Vein endothelial cell (primary cell): ENCODE results near the gene ANXA2R. TPM values are rescaled to one million over a fixed set of nuclear protein-coding genes. Genes with fewer than 3 reads are reported as not detected.

Source experiments
- total RNA-seq: library from RNA; depleted of rRNA; stranded (reverse); fragments of >200 nt; gene quantifications from 2 replicates; pipeline ENCODE4 v1.2.3, GENCODE V29; 2012

ANXA2R gene, protein sequence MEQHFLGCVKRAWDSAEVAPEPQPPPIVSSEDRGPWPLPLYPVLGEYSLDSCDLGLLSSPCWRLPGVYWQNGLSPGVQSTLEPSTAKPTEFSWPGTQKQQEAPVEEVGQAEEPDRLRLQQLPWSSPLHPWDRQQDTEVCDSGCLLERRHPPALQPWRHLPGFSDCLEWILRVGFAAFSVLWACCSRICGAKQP
- 5.4 and 6.2 TPM in 2 replicates for total RNA-seq

DNA sequence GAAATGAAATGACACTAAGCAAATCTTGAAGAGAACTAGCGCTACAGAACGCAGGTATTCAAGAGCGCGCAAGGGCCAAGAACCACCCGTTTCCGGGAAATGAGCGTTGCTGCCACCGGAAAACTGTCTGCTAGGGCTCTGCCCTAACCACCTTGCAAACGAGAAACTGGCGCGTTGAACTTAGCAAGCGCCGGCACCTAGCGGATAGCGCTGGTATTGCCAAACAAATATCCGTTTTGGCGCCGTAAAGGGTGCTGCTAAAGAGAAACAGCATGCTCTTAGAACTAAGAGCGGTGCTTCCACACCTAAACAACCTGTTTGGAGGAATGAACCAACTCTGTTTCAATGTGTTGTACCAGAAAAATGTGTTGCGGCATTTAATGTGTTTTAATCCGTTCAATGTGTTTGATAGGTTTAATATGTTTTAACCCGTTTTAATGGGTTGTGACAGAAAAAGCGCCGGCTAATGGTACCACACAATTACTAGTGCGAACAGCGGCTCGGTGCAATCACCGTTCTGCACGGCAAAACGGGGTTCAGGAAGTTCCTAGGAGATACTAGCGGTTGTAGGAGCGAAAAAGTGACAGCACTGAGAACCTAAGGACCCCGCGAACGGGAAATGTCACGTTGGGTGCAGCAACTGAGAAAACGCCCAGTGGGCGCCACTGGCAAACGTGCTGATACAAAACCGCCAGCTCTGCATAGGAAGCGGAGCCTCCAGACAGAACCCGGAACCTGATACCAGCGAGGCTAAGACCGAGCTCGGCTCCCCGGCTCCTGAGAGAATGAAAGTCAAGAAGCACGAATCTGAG lies at the start of gene ANXA2R:
Gene ANXA2R, minus strand, starts transcription at position 33 of the 812 bp plus-strand sequence. CDS start 273 bp downstream, outside the sequence.

Other genes with a start within 250 kb of the ANXA2R start
- gene SELENOP, start 228.4 kb downstream of the ANXA2R start, total RNA-seq, result 4.9 and 7.4 TPM in 2 replicates
- gene ZNF131, start 80.6 kb upstream of the ANXA2R start, total RNA-seq, result 29.7 and 35.6 TPM in 2 replicates
- gene NIM1K, start 151.9 kb upstream of the ANXA2R start, total RNA-seq, result not detected in 2 replicates